NCI-H128 (cell line): Measurements from ENCODE around the gene MYRIP.
"Not testable (repeated sequence)": the region's sequence is repeated elsewhere in the genome, so short reads cannot be mapped to it uniquely, and the experiment has no call there.

ENCODE experiments used
- DNase-seq: peaks from one replicate; lab custom pipeline; 2025; ENCODE audit not compliant: unreplicated experiment; lab: John Stamatoyannopoulos, UW

MYRIP gene

DNA sequence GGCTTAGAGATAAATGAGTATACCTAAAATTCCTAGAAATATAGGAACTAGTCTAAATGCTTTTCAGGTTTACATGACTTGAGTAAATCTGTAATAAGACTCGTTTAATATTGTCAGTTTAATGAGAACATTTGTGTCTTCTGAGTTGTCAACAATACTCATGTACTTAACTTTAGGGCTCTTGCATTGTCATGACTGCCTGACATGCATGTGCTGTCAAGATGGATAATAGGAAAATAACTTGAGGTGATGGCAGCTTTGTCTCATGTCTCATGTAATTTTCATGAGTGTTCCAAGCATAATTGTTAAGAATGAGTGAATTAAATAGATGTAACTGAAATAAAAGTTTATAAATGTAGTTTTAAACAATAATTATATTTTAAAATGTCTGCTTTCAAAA is 455.0 kb downstream of the MYRIP start:
- no peak for DNase-seq

DNA sequence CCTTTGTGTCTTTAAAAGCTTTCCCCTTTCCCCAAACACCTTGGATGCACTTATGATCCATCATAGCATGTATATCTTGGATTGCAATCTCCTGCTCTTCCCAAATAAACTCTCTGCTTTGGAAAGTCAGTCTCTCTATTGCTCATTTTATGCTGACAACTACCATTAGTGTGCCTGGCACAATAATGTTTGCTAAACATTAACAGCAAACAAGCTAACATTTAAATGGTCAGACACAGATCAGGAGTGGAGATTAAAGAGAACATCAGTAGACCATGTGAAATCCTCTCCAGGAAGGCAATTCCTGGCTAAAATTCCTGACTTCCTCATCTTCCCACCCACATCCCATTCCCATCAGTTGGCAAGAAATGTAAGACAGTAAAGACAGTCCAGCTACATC is 455.8 kb downstream of the MYRIP start:
- DNase-seq = no peak

DNA sequence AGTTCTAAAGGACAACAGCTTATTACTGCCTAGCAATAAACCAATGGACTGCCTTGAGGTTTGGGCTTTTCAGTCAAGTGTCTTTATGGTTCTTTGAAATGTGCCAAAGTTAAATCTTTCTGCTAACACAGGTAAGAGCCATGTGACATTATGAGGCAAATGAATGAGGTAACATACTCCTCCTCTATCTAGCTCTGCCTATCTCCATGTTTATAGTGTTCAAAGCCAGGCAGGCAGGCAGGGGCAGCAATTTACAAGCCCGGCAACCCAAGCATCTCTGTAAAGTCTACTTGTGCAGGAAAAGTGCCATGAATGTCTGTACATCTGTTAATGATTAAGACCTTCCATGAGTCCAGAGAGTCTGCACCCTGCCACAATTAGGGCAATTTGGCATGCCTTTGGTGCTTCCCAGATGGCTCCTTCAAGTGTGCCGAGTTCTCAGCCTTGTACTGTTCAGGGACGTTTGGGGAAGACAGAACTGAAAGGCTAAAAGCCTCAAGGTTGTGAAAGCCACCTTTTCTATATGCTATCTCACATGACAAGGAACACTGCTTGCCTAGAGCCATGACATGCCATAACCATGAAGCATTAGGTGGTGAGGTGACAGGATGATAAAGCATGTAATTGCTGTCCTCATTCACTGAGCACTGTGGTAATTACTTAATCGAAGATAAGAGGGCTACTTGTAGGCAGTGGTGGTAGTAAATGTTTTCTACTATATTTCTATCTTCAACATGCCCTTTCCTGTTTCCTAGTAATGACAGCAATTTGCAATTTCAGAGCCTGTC is 458.7 kb downstream of the MYRIP start:
- no peak for DNase-seq

DNA sequence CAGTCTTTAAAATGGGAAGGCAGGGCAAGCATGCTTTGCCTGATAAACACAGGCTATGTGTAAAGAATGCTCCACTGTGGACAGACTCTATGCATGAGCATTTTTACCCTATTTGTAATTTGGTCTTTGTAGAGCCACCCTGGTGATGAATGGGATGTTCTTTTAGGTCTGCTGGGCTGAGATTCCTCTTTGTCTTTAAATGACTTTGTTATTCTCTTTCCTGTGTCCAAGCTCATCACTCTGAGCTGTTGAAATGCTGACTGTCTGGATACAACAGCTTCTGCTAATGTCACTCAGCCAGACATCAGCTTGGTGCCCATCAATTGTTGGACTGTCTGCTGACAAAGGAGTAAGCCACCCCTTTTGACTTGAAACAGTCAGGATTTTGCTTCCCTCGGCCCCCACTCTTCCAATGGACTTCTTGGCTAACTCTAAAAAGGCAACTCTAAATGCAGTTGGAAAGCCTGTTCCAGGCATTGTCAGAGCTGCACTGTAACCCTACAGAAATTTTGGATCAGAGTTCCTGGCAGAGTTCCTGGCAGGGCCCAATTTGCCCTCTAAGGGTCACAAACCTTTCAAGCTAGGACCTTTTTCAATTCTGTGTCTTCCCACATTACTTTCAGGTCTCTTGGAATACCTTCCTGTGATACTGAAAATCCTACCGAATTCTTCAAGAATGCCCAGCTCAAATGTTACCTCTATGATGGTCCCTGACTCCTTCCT is 459.6 kb downstream of the MYRIP start:
- no peak for DNase-seq

DNA sequence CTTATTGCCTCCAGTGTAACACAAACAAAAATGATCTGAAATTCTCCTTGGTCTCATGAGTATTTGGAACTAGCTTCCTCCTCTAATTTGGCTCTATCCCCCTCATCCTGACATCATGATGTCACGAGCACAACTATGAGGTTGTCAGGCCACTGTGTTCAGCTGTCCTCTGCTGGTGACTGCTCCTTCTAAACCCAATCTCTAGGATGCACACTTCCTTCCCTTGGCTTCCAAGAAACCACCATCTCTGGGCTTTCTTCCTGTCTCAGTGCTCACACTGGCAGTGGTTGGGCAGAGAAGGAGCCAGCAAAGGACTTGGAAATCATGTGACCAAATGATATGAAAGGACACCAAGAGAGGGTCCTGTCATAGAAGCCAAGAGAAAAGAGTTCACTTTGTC is 469.4 kb downstream of the MYRIP start:
- DNase-seq = no peak

DNA sequence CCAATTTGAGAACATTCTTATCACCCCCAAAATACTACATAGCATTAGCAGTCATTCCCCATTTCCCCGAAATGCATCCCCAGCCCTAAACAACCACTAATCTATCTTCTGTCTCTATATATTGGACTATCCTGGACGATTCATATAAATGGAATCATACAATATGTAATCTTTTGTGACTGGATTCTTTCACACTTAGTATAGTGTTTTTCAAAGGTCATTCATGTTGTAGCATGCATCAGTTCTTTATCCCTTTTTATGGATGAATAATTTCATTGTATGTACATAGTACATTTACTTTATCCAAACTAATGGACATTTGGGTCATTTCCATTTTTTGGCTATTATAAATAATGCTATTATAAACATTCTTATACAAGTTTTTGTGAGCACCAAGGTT is 472.6 kb downstream of the MYRIP start:
- DNase-seq = no peak

DNA sequence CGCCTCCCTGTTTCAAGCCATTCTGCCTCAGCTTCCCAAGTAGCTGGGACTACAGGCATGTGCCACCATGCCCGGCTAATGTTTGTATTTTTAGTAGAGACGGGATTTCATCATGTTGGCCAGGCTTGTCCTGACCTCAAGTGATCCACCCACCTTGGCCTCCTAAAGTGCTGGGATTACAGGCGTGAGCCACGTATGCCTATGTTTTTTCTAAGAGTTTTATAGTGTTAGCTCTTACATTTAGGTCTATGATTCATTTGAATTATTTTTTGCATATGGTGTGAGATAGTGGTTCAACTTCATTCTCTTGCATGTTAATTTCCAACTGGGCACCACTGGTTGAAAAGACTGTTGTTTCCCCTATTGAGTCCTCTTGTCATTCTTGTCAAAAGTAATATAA is 473.6 kb downstream of the MYRIP start:
- DNase-seq = not testable (repeated sequence)

DNA sequence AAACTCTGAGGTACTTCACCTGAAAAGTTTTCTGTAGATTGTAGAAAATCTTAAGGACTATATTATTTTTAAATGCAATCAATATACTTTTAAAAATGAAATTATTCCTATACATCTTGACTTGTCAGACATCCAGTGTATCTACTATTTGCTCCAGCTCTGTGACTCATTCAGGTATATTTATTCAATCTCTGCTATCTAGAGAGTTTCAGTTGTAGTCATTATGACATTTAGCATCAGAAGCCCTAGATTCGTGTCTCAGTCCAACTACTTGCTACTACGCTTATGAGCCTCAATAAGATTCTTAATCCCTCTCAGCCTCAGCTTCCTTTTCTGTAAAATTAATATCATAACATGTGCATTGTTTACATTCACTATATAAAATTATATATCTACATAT is 477.8 kb downstream of the MYRIP start:
- DNase-seq = no peak

DNA sequence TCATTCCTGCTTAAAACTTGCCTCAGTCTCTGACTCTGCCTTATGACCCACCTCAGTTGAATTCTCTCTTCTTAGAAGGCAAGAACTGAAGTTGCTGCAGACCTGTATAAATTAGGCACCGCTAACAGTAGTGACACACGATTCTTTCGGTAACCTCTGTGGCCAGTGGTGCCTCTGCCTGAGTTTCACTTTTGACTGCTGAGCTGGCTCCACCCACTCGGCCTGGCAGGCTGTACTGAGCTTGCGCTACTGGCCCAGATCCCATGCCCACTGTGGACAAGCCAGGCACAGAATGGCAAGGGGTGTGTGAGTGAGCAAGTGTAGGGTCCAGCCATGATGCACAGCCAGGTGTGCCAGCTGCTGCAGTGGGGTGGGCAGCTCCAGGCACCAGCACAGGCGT is 481.0 kb downstream of the MYRIP start:
- no peak for DNase-seq

DNA sequence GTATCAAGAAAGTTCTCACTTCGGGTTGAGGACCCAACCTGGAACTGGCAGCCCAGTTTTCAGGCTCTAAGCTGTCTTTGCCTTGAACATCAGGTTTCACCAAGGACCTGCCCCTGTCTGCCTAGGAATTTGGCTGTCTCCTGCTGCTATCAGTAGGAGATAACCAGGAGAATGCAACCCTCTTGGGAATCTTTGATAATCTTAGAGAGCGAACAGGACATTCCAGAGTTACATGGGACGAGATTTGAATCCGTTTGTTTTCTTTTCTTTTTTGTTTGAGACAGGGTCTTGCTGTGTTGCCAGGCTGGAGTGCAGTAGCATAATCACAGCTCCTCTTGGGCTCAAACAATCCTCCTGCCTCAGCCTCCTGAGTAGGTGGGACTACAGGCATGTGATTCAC is 482.1 kb downstream of the MYRIP start:
- no peak for DNase-seq

DNA sequence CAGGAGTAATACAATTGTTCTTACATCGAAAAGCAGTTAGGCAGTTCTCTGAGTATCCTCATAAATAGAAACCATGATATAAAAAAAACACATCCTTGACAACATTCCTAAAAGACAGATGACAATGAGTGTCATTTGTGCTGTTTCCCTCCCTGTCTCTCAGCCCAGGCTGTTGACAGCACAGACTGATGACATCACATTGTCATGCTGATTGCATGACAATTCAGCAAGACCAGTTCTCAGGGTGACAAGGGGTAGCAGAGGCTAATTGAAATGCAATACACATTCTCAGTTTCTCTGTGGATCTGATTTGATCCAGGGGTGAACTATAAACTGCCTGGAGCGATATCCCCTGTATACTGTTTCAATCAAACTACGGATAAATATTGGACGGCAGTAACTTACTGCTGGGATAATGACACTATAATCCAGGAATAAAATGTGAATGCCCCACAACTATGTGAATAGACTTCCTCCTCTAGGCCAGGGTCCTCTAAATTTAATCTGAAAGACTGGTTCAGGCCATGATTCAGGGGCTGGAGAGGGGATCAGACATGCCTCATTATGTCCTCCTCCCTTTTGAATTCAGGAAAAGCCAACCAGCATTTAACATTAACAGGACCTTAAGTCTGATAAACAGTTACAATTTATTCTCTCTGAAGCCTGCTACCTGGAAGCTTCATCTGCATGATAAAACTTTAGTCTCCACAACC is 483.4 kb downstream of the MYRIP start:
- DNase-seq = no peak

DNA sequence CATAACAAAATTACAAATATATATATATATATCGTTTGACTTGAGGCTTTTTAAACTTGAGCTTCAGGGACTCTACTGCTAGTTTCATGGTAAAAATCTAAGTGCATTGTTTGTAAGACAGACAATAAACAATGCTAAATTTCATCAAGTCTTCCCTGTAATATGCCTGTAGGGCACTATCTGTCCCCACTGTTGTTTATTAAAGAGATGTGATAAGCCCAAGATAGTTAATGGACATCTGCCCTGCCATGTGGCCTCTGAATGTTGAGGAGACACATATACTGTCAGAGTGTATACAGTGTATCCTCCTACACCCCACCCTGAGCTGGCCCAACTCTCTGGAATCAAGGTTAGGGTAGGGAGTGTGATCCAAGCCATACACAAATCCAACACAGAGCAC is 485.0 kb downstream of the MYRIP start:
- DNase-seq = no peak

DNA sequence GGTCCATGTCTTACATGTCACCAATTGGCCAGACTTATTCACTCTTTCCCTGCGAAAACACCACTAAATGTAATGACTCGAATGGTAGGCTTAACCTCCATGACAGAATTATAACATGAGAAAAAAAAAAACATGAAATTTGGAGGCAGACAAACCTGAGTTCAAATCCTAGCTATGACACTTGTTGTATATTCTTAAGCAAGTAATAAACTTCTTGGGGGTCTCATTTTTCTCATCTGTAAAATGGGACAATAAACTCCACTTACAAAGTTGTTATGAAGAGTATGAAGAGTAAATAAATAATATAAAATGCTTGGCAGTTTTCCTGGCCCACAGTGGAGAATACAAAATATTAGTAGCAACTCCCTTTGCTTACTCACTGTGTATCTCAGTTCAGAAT is 488.7 kb downstream of the MYRIP start:
- DNase-seq = no peak

DNA sequence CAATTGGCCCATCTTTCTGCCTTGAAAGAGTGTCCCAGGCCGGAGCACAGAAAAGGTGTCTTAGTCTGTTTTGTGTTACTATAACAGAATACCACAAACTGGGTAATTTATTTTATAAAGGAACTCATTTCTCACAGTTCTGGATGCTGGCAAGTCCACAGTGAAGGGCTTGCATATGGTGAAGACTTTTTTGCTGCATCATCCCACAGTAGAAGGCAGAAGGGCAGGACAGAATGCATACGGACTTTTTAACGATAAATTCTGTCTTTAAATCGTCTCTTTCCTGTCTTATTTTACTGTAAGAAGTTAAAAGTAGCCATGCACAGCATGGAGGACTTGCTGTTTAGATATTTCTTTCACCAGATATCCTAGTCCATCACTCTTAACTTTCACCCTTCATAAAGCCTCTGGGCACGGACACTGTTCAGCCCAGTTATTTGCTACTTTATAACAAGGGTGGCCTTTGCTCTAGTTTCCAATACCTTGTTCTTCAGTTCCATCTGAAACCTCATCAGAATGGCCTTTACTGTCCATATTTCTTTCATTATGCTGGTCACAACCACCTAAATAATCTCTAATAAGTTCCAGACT is 489.8 kb downstream of the MYRIP start:
- no peak for DNase-seq

DNA sequence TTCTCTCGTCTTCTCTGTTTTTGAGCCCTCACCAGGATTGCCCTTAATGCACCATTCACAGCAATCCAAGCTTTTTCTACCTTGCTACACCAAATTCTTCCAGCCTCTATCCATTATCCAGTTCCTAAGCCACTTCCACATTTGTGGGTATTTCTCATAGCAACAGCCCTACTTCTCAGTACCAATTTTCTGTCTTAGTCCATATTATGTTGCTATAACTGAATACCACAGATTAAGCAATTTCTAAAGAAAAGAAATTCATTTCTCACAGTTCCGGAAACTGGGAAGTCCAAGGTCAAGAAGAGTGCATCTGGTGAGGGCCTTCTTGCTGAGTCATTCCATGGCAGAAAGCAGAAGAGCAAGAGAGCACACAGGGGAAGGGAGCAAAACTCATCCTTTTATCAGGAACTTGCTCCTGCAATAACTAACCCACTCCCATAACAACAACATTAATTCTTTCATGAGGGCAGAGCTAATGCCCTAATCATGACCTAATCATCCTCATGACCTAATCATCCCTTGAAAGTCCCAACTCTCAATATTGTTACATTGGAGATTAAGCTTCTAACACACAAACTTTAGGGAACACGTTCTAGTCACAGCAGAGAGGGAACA is 490.4 kb downstream of the MYRIP start:
- DNase-seq = no peak

DNA sequence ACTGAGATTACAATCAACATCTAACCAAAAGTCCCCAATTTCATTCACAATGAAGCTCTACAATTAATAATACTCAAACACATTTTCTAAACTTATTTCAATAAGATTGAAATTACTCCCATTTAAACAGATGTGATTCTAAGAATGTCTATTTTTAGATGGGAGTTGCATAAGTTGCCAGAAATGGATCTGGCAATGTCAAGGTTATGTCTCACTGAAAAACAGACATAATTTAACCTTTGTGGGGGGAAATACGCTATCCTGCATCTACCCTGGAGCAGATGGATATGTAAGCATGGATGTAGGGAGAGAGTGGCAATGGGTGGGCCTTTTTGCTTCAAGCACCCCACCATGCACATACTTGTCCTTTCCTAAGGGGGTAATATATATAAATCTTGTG is 493.4 kb downstream of the MYRIP start:
- DNase-seq = no peak

DNA sequence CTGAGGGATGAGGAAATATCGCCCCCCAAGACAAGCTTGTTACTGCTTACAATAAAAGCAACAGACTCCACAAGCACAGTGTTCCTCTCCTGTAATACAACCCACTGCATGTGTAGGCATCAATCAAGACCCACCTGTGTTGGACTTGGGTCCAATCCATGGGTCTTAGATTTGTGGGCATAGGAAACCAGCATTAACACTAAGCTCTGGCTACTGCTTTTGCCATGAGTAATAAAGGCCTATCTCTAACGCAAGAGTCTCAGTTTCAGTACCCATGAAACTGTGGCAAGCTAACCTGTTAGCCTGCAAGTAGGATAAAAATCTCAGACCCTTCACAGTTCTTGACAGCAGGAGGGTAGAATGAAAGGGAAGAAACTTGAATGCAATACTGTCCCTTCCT is 494.9 kb downstream of the MYRIP start:
- no peak for DNase-seq

DNA sequence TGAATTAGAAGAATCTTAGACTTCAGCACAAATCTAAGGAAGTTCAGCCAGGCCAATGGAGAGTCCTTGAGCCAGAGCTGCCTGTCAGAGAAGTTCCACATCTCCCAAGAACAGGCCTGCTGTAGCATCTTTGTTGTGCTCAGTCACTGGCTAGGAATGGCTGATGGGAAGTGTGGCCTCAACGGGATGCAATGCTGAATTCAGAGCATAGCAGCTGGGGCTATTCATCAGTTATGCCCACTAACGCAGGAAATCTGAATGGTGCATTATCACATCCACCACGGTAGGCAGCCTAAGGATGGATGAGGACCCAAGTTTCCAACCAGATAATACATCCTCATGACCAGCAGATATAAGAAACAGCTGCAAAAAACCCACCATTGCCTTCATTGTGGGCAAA is 496.9 kb downstream of the MYRIP start:
- DNase-seq = no peak

DNA sequence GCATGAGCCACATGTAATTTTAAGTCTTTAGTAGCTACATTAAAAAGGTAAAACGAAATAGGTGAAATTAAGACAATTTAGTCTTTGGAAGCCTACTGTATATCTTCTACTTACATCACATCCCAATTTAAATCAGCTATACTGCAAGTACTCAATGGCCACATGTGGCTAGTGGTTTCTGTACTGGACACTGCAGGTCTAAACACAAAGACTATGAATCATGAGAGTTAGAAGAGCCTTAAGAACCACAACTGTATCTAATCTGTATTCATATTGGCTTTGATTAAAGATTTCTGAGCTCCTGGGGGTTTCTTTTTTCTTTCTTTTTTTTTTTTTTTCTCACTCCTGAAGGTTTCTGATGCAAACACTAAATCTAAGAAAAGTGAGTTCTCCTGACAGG is 497.8 kb downstream of the MYRIP start:
- DNase-seq = no peak

DNA sequence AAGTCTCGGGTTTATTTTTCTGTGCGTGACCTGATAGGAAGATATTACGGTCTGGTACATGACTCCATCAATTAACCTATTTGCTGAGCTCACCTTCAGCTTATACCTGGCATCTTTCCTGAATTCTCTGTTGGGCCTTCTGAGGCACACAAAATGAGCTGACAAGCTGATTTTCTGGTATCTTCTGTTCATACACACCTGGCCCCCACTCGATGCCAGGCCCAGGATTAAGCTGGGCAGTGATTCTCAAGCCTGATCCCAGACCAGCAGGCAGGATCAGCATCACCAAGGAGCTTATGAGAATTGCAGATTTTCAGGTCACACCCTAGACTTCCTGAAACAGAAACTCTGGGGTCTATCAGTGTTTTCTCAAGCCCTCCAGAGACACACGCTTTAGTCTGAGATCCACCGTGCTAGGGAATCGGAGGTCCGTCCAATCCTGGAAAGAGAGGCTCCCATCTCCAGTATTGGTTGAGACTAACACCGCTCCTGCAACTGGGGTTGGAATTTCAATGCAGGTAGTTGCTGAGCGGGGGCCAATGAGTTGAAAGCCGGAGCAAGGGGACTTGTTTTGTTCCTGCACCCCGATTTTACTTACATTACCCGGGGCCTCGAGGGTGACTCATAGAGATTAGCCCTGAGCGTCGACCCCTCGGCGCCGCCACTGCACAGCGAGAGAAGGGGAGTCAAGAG is 499.5 kb downstream of the MYRIP start:
- no peak for DNase-seq
